GM19023 (cell line): Measurements from ENCODE around the gene SPINK6.

ENCODE experiments used
- ATAC-seq: cut with Tn5 transposase; IDR thresholded peaks from one replicate; pipeline ENCODE4 v1.9.1; 2021; ENCODE audit warnings: mild to moderate bottlenecking, moderate library complexity; ENCODE audit not compliant: unreplicated experiment

The SPINK6 gene

GRCh38 chr5:148202531-148203203 lies at the start of gene SPINK6:
SPINK6 (plus strand) TSS chr5:148203042; CDS start chr5:148203097, 55 bp downstream.
- ATAC-seq, result no peak

DNA sequence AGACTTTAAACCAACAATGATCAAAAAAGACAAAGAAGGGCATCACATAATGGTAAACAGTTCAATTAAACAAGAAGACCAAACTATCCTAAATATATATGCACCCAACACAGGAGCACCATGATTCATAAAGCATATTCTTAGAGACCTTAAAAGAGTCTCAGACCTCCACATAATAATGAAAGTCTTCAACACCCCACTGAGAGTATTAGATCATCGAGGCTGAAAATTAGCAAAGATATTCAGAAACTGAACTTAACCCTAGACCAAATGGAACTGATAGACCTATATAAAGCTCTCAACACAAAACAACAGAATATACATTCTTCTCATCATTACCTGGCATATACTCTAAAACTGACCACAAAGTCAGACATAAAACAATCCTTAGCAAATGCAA lies 46.2 kb upstream of the SPINK6 start:
- ATAC-seq, result no peak

GRCh38 chr5:148162038-148162437 lies 40.8 kb upstream of the SPINK6 start:
- no peak for ATAC-seq

DNA sequence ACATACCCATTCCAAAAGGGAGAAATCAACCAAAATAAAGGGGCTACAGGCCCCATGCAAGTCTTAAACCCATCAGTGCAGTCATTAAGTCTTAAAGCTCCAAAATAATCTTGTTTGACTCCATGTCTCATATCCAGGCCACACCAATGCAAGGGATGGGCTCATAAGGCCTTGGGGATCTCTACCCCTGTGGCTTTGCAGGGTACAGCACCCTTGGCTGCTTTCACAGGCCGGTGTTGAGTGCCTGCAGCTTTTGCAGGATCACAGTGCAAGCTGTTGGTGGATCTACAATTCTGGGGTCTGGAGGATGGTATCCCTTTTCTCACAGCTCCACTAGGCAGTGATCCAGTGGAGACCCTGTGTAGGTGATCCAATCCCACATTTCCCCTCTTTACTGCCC lies 39.5 kb upstream of the SPINK6 start:
- ATAC-seq, result no peak

DNA sequence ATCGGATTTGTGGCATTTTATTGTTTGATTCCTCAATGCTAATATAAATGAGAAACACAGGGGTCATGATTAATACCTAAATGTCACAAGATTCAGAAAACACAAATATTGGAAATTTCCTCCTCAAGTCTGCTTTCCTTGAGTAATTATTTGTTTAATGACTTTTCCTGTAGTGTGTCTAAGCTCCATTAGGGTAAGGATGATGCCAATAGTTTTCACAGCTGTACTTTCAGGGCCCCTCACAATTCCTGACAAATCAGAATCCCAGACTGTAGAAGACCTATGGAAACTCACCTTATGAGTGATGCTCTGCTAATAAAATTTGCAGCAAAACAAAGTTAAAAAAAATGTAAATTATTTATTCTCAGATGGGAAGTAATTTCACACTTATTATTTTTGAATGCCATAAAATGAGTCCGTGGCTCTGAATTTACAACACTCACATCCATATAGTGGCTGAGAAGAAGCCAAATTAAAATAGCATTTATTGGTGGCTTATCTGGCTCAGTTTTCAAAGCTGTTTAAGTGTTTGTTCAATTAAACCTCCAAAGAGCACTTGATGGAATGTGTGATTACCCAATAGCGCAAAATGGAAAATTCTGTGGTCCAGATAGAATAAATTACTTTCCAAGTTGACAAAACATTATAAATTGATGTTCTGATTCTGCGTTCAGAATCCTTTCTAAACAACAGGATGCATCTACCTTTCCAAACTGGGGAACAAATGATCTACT lies 36.1 kb upstream of the SPINK6 start:
- ATAC-seq, result no peak

GRCh38 chr5:148168246-148168645 lies 34.6 kb upstream of the SPINK6 start, which contains the start of gene SPINK14:
SPINK14 (plus strand) TSS chr5:148168546; CDS start chr5:148169733, 1,187 bp downstream.
- ATAC-seq, result no peak

GRCh38 chr5:148172377-148172776 lies 30.5 kb upstream of the SPINK6 start:
- no peak for ATAC-seq

DNA sequence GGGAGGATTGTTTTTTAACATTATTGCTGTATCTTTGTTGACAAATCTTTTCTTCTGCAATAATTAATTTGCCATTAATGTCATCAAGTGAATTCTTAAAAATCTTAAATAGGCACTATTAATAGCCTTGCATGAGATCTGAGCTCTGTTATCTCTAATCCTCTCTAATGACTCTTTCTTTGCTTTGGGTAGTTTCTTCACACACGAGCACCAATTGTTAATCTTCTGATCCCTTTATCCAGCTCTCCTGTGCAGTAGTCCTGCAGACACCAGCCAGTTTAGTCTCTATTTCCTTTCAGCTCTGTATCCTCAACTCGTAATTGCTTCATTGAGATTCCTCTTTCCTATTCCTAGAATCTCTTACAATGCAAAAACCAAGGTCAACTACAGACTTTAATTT lies 26.4 kb upstream of the SPINK6 start:
- no peak for ATAC-seq

- ATAC-seq, result no peak
Observed at GRCh38 chr5:148177207-148177606, 25.6 kb upstream of the SPINK6 start.

- no peak for ATAC-seq
Observed at GRCh38 chr5:148179234-148179824, 23.5 kb upstream of the SPINK6 start.

GRCh38 chr5:148186248-148187003 lies 16.4 kb upstream of the SPINK6 start:
- ATAC-seq, result no peak

- ATAC-seq, result no peak
Observed at GRCh38 chr5:148191010-148191409, 11.8 kb upstream of the SPINK6 start.

DNA sequence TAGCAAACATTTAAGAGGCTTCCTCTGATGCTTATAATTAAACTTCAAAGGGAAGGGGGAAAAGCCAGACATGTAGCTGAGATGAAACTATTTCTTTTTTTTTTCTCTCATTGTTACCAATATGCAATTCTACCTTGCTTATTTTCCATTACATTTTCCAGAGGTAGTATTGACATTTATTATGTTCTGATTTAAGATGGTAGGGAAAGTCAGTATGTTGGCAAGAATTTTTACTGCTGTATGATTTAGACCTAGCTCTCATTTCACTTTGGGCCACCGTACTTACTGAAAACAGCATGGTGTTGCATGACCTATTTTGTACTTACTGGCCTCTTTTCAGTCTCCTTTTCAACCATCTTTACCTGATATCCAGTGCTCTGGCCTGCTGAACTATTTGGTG lies 9.6 kb upstream of the SPINK6 start:
- no peak for ATAC-seq

DNA sequence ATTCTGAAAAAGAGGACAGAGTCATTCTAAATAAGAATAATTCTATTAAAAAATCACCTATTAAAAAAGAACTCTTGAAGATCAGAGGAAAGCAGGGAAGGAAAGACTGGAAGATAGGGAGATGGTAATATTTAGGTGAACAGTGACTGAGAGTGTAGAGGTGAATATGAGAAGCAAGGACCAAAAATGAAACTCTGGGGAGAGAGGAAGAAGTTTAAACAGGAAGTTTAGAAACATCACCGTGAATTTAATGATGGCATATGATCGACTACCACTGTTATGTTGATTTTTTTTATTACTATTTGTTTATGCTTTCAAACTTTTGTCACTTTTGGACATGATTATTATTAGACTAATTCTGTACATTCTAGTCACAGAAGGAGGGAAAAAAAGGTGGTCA lies 1.7 kb upstream of the SPINK6 start:
- no peak for ATAC-seq

GRCh38 chr5:148205044-148205806 lies 2.4 kb downstream of the SPINK6 start:
- ATAC-seq, result no peak

DNA sequence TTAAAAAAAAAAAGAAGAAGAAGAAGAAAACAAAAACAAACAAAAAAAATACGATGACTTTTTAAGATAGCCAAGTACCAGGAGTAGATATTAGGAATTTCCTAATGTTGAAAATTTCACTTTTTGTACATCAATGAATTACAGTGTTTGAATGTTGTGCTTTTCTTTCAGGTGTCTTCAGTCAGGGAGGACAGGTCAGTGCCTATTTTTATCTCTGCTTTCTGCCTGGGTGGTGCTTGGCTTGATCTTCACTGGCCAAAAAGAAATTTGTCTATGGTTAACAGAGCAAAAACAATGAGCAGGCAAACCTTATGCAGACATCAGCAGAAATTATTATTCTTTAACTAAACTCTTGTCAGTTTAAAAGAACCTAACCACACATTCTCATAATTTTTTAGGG lies 3.0 kb downstream of the SPINK6 start:
- ATAC-seq, result no peak

DNA sequence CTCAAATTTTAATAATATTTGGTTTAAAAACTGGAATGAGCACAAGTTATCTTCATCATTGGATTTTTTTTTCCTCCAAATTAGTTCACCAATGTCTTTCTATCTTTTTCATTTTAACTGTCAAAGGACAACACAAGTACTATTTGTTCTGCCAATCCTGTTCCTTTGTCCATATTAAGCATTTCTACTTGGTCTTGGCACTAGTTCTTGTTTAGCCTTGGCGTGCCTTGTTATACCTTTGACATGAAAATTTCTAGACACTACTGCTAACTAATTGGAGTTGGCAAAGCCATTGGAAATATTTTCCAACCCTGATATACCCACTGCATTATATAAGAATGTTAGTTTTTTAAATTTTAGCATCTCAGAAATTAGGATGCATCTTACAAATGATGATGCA lies 3.8 kb downstream of the SPINK6 start:
- no peak for ATAC-seq

DNA sequence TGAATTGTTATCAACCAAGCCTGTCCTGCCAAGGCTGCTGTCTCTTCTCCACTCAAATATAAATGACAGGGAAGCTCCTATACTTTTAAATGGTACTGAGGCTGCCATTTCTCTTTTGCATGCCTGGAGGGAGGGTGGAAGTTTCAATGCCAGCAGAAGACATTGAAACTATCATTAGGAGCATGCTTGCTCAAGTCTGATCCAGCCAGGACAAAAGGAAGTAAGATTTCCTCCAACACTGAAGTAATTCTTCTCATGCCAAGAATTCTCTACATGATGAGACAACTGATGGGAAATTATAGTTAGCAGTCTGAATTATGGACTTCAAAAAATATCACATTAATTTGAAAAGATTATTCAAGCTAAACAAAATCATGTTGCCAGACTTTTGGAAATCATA lies 5.4 kb downstream of the SPINK6 start:
- no peak for ATAC-seq

GRCh38 chr5:148209151-148209770 lies 6.4 kb downstream of the SPINK6 start:
- no peak for ATAC-seq

DNA sequence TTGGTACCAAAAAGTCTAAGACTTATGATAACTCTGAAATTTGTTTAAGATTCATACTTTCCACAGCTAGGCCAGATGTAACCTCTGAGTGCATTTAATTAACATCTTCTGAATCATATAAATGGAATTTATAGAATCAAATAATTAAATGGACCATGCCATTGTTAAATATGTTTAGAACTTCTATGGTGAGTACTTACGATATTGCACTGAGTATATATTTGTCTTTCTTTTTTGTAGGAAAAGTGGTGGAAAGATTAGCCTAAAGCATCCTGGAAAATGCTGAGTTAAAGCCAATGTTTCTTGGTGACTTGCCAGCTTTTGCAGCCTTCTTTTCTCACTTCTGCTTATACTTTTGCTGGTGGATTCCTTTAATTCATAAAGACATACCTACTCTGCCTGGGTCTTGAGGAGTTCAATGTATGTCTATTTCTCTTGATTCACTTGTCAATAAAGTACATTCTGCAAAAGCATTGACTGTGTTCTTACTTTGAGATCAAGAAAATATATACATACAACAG lies 11.9 kb downstream of the SPINK6 start:
- no peak for ATAC-seq
